Left ventricle myocardium inferior (tissue), 1 donor: ENCODE data around the gene PACRGL. TPM values are rescaled to one million over a fixed set of nuclear protein-coding genes. Genes with fewer than 3 reads are reported as not detected.
"Not testable (repeated sequence)": the region's sequence is repeated elsewhere in the genome, so short reads cannot be mapped to it uniquely, and the experiment has no call there.

Experiments used
- DNase-seq: peaks from one replicate; pipeline ENCODE4 v3.0.0-alpha.2; 2020
- H3K27ac ChIP-seq: fragments of 200-600 bp; replicated peaks from 2 replicates; pipeline ENCODE4 v1.8.0; 2021
- H3K27me3 ChIP-seq: fragments of 200-600 bp; 2 replicates; pipeline ENCODE4 v1.8.0; 2021; ENCODE audit warnings: low read depth
- H3K36me3 ChIP-seq: fragments of 200-600 bp; 2 replicates; pipeline ENCODE4 v1.8.0; 2021
- H3K4me1 ChIP-seq: fragments of 200-600 bp; 2 replicates; pipeline ENCODE4 v1.8.0; 2021
- H3K4me3 ChIP-seq: fragments of 200-600 bp; 2 replicates; pipeline ENCODE4 v1.8.0; 2021; ENCODE audit warnings: mild to moderate bottlenecking, moderate library complexity
- H3K9me3 ChIP-seq: fragments of 200-600 bp; replicated peaks from 2 replicates; pipeline ENCODE4 v1.8.0; 2021
- CTCF ChIP-seq: fragments of 200-600 bp; IDR thresholded peaks from 2 replicates; pipeline ENCODE4 v1.8.0; 2021; ENCODE audit warnings: antibody characterized with exemption, mild to moderate bottlenecking, borderline replicate concordance
- intact Hi-C: fragments of 100-400 bp; cut with micrococcal nuclease; formaldehyde crosslinking; loops from one replicate; pipeline ENCODE4 v1.11.0; 2022
- total RNA-seq: library from RNA; stranded (reverse); fragmentation: NEBNext Ultra II Directional; extraction: Animal tissue kit (Norgen Biotek cat#: 25700); gene quantifications from one replicate; pipeline ENCODE4 v1.2.1, GENCODE V29; 2021
- donor health status: DM: no; HTN: yes; CAD: no; lungs with severe emphysema.

PACRGL gene
- total RNA-seq, 1 donor from 2014 or later = 9.8 TPM

- peaks cover 79% of the 10 kb centered on the region for H3K36me3 ChIP-seq
- H3K4me3 ChIP-seq = no peak overlapping the region
- no peaks in the 10 kb centered on the region for H3K27me3 ChIP-seq
- no peak for DNase-seq
- H3K9me3 ChIP-seq = peaks cover 26% of the 10 kb centered on the region
- TF ChIP-seq CTCF = no peak
- no peaks in the 10 kb centered on the region for H3K4me1 ChIP-seq
- H3K27ac ChIP-seq = no peak overlapping the region
- intact Hi-C loops = no loop called here
These were observed 24.7 kb downstream of the PACRGL start for GRCh38 chr4:20724915-20725314.

- DNase-seq = no peak
- H3K27me3 ChIP-seq = no peaks in the 10 kb centered on the region
- no peak overlapping the region for H3K27ac ChIP-seq
- intact Hi-C loops = no loop called here
- H3K4me3 ChIP-seq = no peak overlapping the region
- H3K36me3 ChIP-seq = peaks cover 81% of the 10 kb centered on the region
- H3K9me3 ChIP-seq = peaks cover 34% of the 10 kb centered on the region
- H3K4me1 ChIP-seq = no peaks in the 10 kb centered on the region
- TF ChIP-seq CTCF = no peak
These were observed 35.7 kb downstream of the PACRGL start for GRCh38 chr4:20735931-20736330.

- H3K4me1 ChIP-seq, H3K36me3 ChIP-seq, H3K27ac ChIP-seq, intact Hi-C loops, DNase-seq, H3K27me3 ChIP-seq, H3K4me3 ChIP-seq: not testable (repeated sequence)
- H3K9me3 ChIP-seq = peaks cover 38% of the 10 kb centered on the region
These were observed 45.7 kb downstream of the PACRGL start for GRCh38 chr4:20746000-20746399.

GRCh38 chr4:20752641-20753040, 52.4 kb downstream of the PACRGL start:
- peaks cover 23% of the 10 kb centered on the region for H3K36me3 ChIP-seq
- DNase-seq = no peak
- intact Hi-C loops = no loop called here
- H3K9me3 ChIP-seq = no peaks in the 10 kb centered on the region
- no peaks in the 10 kb centered on the region for H3K27me3 ChIP-seq
- H3K4me3 ChIP-seq = no peak overlapping the region
- H3K4me1 ChIP-seq = no peaks in the 10 kb centered on the region
- no peak for TF ChIP-seq CTCF
- no peak overlapping the region for H3K27ac ChIP-seq

- DNase-seq = no peak
- no peak overlapping the region for H3K27ac ChIP-seq
- no peaks in the 10 kb centered on the region for H3K27me3 ChIP-seq
- no peaks in the 10 kb centered on the region for H3K9me3 ChIP-seq
- no peak for TF ChIP-seq CTCF
- no peak overlapping the region for H3K4me3 ChIP-seq
- intact Hi-C loops = no loop called here
- peaks cover 23% of the 10 kb centered on the region for H3K36me3 ChIP-seq
- H3K4me1 ChIP-seq = no peaks in the 10 kb centered on the region
These were observed 53.8 kb downstream of the PACRGL start for GRCh38 chr4:20754036-20754435.

- DNase-seq = no peak
- intact Hi-C loops = no loop called here
These were observed 59.8 kb downstream of the PACRGL start for GRCh38 chr4:20760053-20760452.

More at GRCh38 chr4:20760053-20760452, 59.8 kb downstream of the PACRGL start:
- Histone ChIP-seq H3K27me3 (no peaks in the 10 kb centered on the region), H3K27ac (no peak overlapping the region), H3K4me1 (no peaks in the 10 kb centered on the region), H3K4me3 (no peak overlapping the region), H3K9me3 (no peaks in the 10 kb centered on the region), H3K36me3 (no peaks in the 10 kb centered on the region)
- TF ChIP-seq CTCF = no peak
